Measurements from ENCODE around the gene GPR156. TPM values are rescaled to one million over a fixed set of nuclear protein-coding genes. Genes with fewer than 3 reads are reported as not detected.
A peak's percentile ranks its signal among the peaks of the same experiment; 100 is the strongest.
"Not testable (repeated sequence)": the region's sequence is repeated elsewhere in the genome, so short reads cannot be mapped to it uniquely, and the experiment has no call there.

Gene GPR156
- polyA plus RNA-seq (ENCODE audit: insufficient read length in 12 of 12): 1 to 10 TPM in 10 of 12 donors, not detected in 2; 1.0 to 2.5 (median 1.6) TPM
- long read RNA-seq, donor 1: 0 reads
- long read RNA-seq, donor 2, full-length matches to known transcripts: 2 of 2 reads
- long read RNA-seq, donor 2, partial matches to known transcripts: 0 of 2 reads
- long read RNA-seq, donor 2, other reads (novel, unspliced or antisense): 0 of 2 reads
- long read RNA-seq, donor 3, full-length matches to known transcripts: 2 of 2 reads
- long read RNA-seq, donor 3, partial matches to known transcripts: 0 of 2 reads
- long read RNA-seq, donor 3, other reads (novel, unspliced or antisense): 0 of 2 reads
- long read RNA-seq, donor 4: 0 reads
- long read RNA-seq, donor 5, full-length matches to known transcripts: 1 of 1 reads
- long read RNA-seq, donor 5, partial matches to known transcripts: 0 of 1 reads
- long read RNA-seq, donor 5, other reads (novel, unspliced or antisense): 0 of 1 reads
- long read RNA-seq, donor 6: 0 reads
- long read RNA-seq, donor 7: 0 reads
- long read RNA-seq, donor 8: 0 reads
- long read RNA-seq, donor 9: 0 reads
- long read RNA-seq, donor 10, full-length matches to known transcripts: 1 of 1 reads
- long read RNA-seq, donor 10, partial matches to known transcripts: 0 of 1 reads
- long read RNA-seq, donor 10, other reads (novel, unspliced or antisense): 0 of 1 reads
- long read RNA-seq, donor 11: 0 reads

- no peak for DNase-seq
Measured at GRCh38 chr3:120284747-120285507, at the start of gene GPR156. GPR156 (minus strand) TSS chr3:120285222; CDS start chr3:120244098, 41,124 bp downstream.

DNA sequence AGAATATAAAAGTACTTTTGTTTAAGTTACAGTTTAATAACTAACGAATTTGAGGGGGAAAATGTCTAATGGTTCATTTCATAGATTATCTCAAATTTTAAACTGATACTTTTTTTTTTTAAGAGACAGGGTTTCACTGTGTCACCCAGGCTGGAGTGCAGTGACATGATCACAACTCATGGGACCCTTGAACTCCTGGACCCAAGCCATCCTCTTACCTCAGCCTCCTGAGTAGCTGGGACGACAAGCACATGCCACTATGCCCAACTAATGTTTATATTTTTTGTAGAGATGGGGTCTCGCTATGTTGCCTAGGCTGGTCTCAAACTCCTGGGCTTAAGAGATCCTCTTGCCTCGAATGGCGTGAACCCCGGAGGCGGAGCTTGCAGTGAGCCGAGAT lies 47.6 kb upstream of the GPR156 start:
- DNase-seq: no peak

DNA sequence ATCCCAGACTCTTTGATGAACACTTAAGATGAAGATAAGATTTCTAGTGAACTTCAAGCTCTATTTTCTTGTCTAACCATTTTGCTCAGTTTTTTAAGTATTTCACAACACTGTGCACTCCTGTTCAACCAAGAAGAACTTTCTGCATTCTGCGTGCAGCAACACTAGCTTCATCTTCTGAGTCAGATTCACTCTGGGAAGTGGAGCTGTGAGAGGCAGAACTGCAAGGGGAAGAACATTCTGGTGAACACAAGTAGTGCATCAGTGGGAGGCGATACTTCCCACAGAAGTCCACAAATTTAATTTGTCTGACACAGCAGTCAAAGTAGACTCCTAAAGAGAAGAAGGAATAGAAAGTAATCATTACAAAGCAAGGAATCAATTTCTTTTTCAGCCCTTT lies 46.1 kb upstream of the GPR156 start:
- DNase-seq: no peak

DNA sequence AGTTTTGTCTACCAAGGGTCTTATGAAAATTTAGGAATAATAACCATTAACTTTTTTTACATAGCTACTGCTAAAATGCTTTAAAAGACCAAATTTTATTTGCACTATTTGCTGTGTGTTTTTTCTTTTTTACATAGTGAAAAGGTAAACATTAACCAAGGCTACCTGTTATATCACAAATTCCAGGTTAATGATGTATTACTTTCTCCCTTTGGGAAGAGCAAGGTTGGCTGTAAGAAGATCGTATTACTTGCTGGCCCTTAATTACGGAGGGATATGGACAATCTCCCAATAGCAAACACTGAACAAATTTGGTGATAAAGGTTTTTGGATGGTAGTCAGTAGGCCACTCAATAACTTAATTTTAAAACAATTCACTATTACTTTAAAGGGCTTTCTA lies 41.8 kb upstream of the GPR156 start:
- DNase-seq: no peak

DNA sequence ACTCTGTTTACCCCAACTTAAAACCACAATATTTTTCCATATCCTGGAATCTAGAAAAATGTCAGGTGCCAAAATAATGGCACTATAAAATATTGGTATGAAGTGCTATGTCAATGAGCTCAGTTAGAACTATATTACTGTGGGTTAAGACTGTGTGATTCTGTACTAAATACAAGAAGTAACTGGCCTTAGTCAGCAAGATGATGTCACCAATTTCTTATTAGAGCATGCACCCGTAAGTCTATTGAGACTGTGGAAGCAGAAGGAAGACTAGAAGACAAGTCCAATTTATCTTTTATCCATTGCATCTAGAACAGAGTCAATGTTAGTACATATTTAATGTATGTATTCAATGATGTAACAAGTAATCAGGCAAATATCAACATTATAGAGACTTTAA lies 39.2 kb upstream of the GPR156 start:
- DNase-seq: no peak

- not testable (repeated sequence) for DNase-seq
Measured at GRCh38 chr3:120323761-120324160, 38.7 kb upstream of the GPR156 start.

GRCh38 chr3:120311863-120312794 lies 27.1 kb upstream of the GPR156 start:
- no peak for DNase-seq

- no peak for DNase-seq
Measured at GRCh38 chr3:120306519-120307455, 21.8 kb upstream of the GPR156 start.

- DNase-seq: no peak
Measured at GRCh38 chr3:120304616-120305015, 19.6 kb upstream of the GPR156 start.

DNA sequence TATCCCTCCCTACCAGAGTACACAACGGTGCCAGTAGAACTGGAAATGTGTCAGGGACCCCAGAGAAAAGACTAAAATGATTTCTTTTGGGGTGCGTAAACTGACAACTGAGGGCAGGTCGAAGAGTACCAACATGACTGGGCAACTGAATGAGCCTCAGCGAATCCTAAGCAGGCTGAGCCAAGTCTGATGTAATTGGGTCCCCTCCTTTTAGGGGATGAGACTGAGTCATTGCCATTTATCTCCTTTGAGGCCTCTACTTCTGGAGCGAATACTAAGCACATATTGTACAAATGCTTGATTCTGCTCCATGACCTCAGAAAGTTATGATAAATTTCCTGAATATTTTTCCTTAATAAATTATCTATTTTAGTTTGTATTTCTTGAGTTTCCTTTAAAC lies 17.3 kb upstream of the GPR156 start:
- DNase-seq: peak; percentile 22

DNA sequence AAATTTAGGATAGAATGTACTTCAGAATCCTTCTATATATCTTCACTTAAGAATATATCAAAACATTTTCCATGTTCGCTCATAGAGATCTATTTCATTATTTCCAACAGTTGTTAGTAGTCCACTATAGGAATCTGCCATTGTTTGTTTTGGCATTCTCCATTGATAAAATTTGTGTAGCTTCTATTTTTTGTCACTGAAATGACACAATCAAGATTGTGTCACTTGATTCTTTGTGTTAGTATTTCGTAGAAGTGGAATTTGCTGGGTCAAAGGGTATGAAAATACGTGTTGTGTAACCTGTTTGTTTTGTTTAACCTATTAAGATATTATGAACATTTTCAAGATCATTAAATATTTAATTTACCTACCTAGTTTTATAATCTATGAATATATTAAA lies 15.9 kb upstream of the GPR156 start:
- no peak for DNase-seq

DNA sequence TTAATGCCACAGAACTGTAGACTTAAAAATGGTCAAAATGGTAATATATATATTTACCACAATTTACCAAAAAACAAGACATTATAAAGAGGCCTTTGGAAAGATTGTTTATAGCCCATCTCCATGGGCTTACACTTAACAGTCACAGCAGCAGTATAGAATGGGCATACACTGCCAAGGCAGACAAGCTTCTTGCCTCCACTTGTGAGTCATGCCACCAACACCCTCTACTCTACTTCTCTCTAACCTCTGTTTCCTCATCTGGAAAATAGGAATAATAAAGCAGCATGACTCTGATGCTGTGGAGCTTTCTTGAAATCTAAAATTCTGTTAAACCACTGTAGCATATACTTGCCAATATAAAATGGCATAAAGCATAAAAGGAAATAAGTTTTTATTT lies 14.4 kb upstream of the GPR156 start:
- no peak for DNase-seq

GRCh38 chr3:120298996-120299395 lies 14.0 kb upstream of the GPR156 start:
- no peak for DNase-seq

GRCh38 chr3:120291552-120291951 lies 6.5 kb upstream of the GPR156 start:
- DNase-seq: not testable (repeated sequence)

DNA sequence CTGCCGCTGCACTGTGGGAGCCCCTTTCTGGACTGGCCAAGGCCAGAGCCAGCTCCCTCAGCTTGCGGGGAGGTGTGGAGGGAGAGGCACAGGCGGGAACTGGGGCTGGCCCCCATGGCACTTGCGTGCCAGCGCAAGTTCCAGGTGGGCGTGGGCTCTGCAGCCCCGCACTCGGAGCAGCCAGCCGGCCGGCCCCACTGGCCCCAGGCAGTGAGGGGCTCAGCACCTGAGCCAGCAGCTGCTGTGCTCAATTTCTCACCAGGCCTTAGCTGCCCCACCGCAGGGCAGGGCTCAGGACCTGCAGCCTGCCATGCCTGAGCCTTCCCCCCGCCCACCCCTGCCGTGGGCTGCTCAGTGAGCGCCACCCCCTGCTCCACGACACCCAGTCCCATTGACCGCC lies 4.6 kb upstream of the GPR156 start:
- DNase-seq: no peak

DNA sequence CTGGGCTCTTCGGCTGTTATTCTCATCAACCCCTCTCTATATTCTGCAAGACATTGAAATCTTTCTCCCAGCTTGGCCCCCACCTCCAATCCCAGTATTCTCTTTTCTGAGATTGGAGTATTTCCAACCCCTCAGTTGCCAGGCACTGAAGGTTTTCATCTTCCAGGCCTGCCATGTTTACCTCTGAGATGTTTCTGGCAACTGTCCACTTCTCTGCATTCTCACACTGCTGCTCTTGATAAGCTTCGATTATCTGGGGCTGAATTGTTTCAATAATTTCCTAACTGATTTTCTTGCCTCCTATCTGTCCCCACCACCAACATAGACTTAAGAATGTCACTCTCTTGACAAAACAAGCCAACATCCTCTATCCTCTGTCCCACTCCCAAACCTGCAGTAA lies 1.4 kb upstream of the GPR156 start:
- DNase-seq: no peak

GRCh38 chr3:120285508-120285841 lies 453 bp upstream of the GPR156 start:
- no peak for DNase-seq

DNA sequence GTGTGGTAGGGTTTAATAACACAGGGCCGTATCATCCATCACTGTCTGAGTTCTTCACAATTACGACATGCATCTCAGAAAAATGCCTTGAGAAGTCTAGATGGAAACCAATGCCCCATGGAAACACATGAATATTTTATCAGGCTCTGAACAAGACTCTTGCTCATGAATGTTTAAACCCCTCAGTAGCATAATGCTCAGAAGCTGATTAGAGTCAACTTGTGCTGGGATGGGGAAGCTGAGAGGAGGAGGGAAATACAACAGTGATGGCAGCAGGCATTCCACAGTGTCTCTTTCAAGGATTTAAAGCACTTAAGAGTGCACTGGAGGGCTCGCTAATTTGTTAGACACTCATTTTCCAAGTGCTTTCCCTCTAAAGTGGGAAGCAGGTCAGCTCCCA lies 3.8 kb downstream of the GPR156 start:
- no peak for DNase-seq

- DNase-seq: no peak
Measured at GRCh38 chr3:120280566-120280965, 4.5 kb downstream of the GPR156 start.

DNA sequence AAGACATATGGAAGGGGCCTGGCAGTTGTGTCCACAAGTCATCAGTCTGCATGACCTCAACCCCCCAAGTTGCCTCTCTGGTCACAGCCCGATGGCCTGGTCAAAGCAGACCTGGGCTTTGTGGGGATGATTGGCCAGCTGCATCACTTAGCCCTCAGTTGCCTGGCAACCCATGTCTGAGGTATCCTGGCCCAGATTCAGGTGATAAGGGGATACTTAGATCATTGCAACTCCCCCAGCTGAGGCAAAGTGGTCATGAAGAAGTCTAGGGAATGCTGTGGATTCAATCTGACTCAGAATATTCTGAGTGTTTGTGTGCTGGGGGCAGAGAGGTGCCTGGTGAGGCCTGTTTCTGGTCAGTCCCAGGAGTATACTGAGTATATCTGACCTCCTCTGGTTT lies 5.0 kb downstream of the GPR156 start:
- DNase-seq: no peak
